ENCODE measurements around the gene PMS2. TPM values are rescaled to one million over a fixed set of nuclear protein-coding genes. Genes with fewer than 3 reads are reported as not detected.
A peak's percentile ranks its signal among the peaks of the same experiment; 100 is the strongest.

PMS2 gene
- polyA plus RNA-seq, 1 experiment = 6.4 TPM

GRCh38 chr7:6030988-6031387 is 22.1 kb upstream of the PMS2 start, which contains the start of gene ANKRD61:
TSS of gene ANKRD61 (plus strand) at chr7:6031376. CDS start at chr7:6031376, 0 bp downstream.
- no peak for TF ChIP-seq CTCF (IDR thresholded peaks at IDR 0.05; ENCODE audit: insufficient read depth, low read depth, low read length)
- CTCF ChIA-PET = no interaction called here

GRCh38 chr7:6028563-6028962 is 19.7 kb upstream of the PMS2 start:
- CTCF ChIA-PET = interaction anchor here (1.3 kb wide), 1 partner anchor 21 kb away, joined by 3 read pairs; no protein-coding TSS in a partner anchor
- H3K36me3 ChIP-seq (ENCODE audit: control insufficient read depth, insufficient read depth, low read length) = peaks cover 29% of the 10 kb centered on the region
- H3K27me3 ChIP-seq (ENCODE audit: control insufficient read depth, insufficient read depth, low read length) = no peaks in the 10 kb centered on the region
- H3K4me3 ChIP-seq (ENCODE audit: low read depth, low read length) = no peak overlapping the region
- TF ChIP-seq CTCF (IDR thresholded peaks at IDR 0.05; ENCODE audit: insufficient read depth, low read depth, low read length) = no peak
- POLR2A ChIA-PET = no interaction called here
- no peak for DNase-seq (ENCODE audit: low read depth)

More at GRCh38 chr7:6030988-6031387, 22.1 kb upstream of the PMS2 start, which contains the start of gene ANKRD61:
- POLR2A ChIA-PET = interaction anchor here (0.5 kb wide), 1 partner anchor 407 kb away, joined by 3 read pairs; no protein-coding TSS in a partner anchor
- no peak for DNase-seq (ENCODE audit: low read depth)
- peaks cover 33% of the 10 kb centered on the region for H3K36me3 ChIP-seq (ENCODE audit: control insufficient read depth, insufficient read depth, low read length)
- no peaks in the 10 kb centered on the region for H3K27me3 ChIP-seq (ENCODE audit: control insufficient read depth, insufficient read depth, low read length)
- no peak within 1 kb of the TSS for H3K4me3 ChIP-seq (ENCODE audit: low read depth, low read length)

GRCh38 chr7:6027806-6028365 is 19.0 kb upstream of the PMS2 start:
- no peaks in the 10 kb centered on the region for H3K27me3 ChIP-seq (ENCODE audit: control insufficient read depth, insufficient read depth, low read length)
- TF ChIP-seq CTCF (IDR thresholded peaks at IDR 0.05; ENCODE audit: insufficient read depth, low read depth, low read length) = no peak
- peaks cover 34% of the 10 kb centered on the region for H3K36me3 ChIP-seq (ENCODE audit: control insufficient read depth, insufficient read depth, low read length)
- H3K4me3 ChIP-seq (ENCODE audit: low read depth, low read length) = no peak overlapping the region
- CTCF ChIA-PET = interaction anchor here (1.1 to 1.4 kb wide), 4 partner anchors 8 to 20 kb away, joined by 3 read pairs; no protein-coding TSS in a partner anchor
- POLR2A ChIA-PET = no interaction called here
- DNase-seq (ENCODE audit: low read depth) = no peak

GRCh38 chr7:6026820-6027311 is 18.0 kb upstream of the PMS2 start:
- POLR2A ChIA-PET = no interaction called here
- DNase-seq (ENCODE audit: low read depth) = no peak
- Histone ChIP-seq H3K4me3 (ENCODE audit: low read depth, low read length) (no peak overlapping the region), H3K27me3 (ENCODE audit: control insufficient read depth, insufficient read depth, low read length) (no peaks in the 10 kb centered on the region), H3K36me3 (ENCODE audit: control insufficient read depth, insufficient read depth, low read length) (peaks cover 37% of the 10 kb centered on the region)
- CTCF ChIA-PET = interaction anchor here (1.1 to 1.4 kb wide), 3 partner anchors 9 to 14 kb away, joined by 3 read pairs; no protein-coding TSS in a partner anchor
- no peak for TF ChIP-seq CTCF (IDR thresholded peaks at IDR 0.05; ENCODE audit: insufficient read depth, low read depth, low read length)

- peak; percentile 43; the same call in 1 of the 2 replicates for TF ChIP-seq CTCF (IDR thresholded peaks at IDR 0.05; ENCODE audit: insufficient read depth, low read depth, low read length)
- CTCF ChIA-PET = interaction anchor here (1.1 kb wide), 2 partner anchors 9 to 13 kb away, joined by 3 to 4 read pairs; no protein-coding TSS in a partner anchor
- Histone ChIP-seq H3K27me3 (ENCODE audit: control insufficient read depth, insufficient read depth, low read length) (no peaks in the 10 kb centered on the region), H3K4me3 (ENCODE audit: low read depth, low read length) (no peak overlapping the region), H3K36me3 (ENCODE audit: control insufficient read depth, insufficient read depth, low read length) (peaks cover 38% of the 10 kb centered on the region)
- DNase-seq (ENCODE audit: low read depth) = no peak
- POLR2A ChIA-PET = no interaction called here
These were observed 17.4 kb upstream of the PMS2 start for GRCh38 chr7:6026011-6026819.
